IPS DF 6.9 (cell line): ENCODE results near the gene CCM2L.
A peak's percentile ranks its signal among the peaks of the same experiment; 100 is the strongest.

Source experiments
- DNase-seq: peaks from one replicate; pipeline ENCODE4 v3.0.0-alpha.2; 2013; ENCODE audit warnings: low read depth, low spot score
- H3K27ac ChIP-seq: one replicate; pipeline ENCODE4 v1.5.1; 2013; ENCODE audit warnings: low read length, control low read depth
- H3K27me3 ChIP-seq: 2 replicates; pipeline ENCODE4 v1.6.1; 2013; ENCODE audit warnings: mild to moderate bottlenecking, low read length; ENCODE audit not compliant: control insufficient read depth, insufficient read depth
- H3K36me3 ChIP-seq: 2 replicates; pipeline ENCODE4 v1.6.1; 2013; ENCODE audit warnings: low read length; ENCODE audit not compliant: control insufficient read depth, insufficient read depth
- H3K4me1 ChIP-seq: 2 replicates; pipeline ENCODE4 v1.6.1; 2013; ENCODE audit warnings: low read length; ENCODE audit not compliant: control insufficient read depth, insufficient read depth
- H3K4me3 ChIP-seq: 2 replicates; pipeline ENCODE4 v1.5.1; 2013; ENCODE audit warnings: mild to moderate bottlenecking, low read length
- H3K9me3 ChIP-seq: 2 replicates; pipeline ENCODE4 v1.6.1; 2013; ENCODE audit warnings: low read length, inconsistent platforms; ENCODE audit not compliant: control insufficient read depth, insufficient read depth
- WGBS: extraction: QIAGEN DNeasy Blood & Tissue Kit; methylation state at CpG from one replicate; pipeline ENCODE4 v1.1.7; 2013; ENCODE audit warnings: mixed read lengths, missing lambda C conversion rate; ENCODE audit not compliant: insufficient read length, insufficient coverage; 5-methylcytosine and 5-hydroxymethylcytosine counted together

The CCM2L gene

GRCh38 chr20:31992086-31992485 is 18.2 kb upstream of the CCM2L start:
- Histone ChIP-seq H3K27ac (no peak overlapping the region), H3K36me3 (no peaks in the 10 kb centered on the region), H3K27me3 (peaks cover 7% of the 10 kb centered on the region; the same call in 1 of the 2 replicates), H3K4me3 (no peak overlapping the region), H3K4me1 (no peaks in the 10 kb centered on the region; the same call in 1 of the 2 replicates), H3K9me3 (no peaks in the 10 kb centered on the region)
- no peak for DNase-seq
- no CpG with 5 or more reads among the region's 2 CpGs for WGBS

GRCh38 chr20:31996996-31997395 is 13.2 kb upstream of the CCM2L start:
- H3K36me3 ChIP-seq, result no peaks in the 10 kb centered on the region
- WGBS, result no CpG with 5 or more reads among the region's 18 CpGs
- peaks cover 7% of the 10 kb centered on the region; the same call in 1 of the 2 replicates for H3K27me3 ChIP-seq

GRCh38 chr20:31998246-31998645 is 12.0 kb upstream of the CCM2L start:
- WGBS, result no CpG with 5 or more reads among the region's 2 CpGs
- Histone ChIP-seq H3K36me3 (no peaks in the 10 kb centered on the region), H3K27me3 (peaks cover 7% of the 10 kb centered on the region; the same call in 1 of the 2 replicates), H3K4me3 (no peak overlapping the region), H3K4me1 (no peaks in the 10 kb centered on the region; the same call in 1 of the 2 replicates), H3K27ac (no peak overlapping the region), H3K9me3 (no peaks in the 10 kb centered on the region)
- no peak for DNase-seq

More at GRCh38 chr20:31996996-31997395, 13.2 kb upstream of the CCM2L start:
- H3K4me1 ChIP-seq, result no peaks in the 10 kb centered on the region; the same call in 1 of the 2 replicates
- no peaks in the 10 kb centered on the region for H3K9me3 ChIP-seq
- H3K4me3 ChIP-seq, result no peak overlapping the region
- DNase-seq, result no peak
- no peak overlapping the region for H3K27ac ChIP-seq

GRCh38 chr20:32003325-32003724 is 6.9 kb upstream of the CCM2L start:
- no peak overlapping the region for H3K27ac ChIP-seq
- H3K4me1 ChIP-seq, result peaks cover 6% of the 10 kb centered on the region; the same call in 1 of the 2 replicates
- no peak for DNase-seq
- WGBS, result no CpG with 5 or more reads among the region's 2 CpGs
- no peaks in the 10 kb centered on the region for H3K27me3 ChIP-seq
- H3K9me3 ChIP-seq, result no peaks in the 10 kb centered on the region
- H3K4me3 ChIP-seq, result no peak overlapping the region
- no peaks in the 10 kb centered on the region for H3K36me3 ChIP-seq

- Histone ChIP-seq H3K9me3 (no peaks in the 10 kb centered on the region), H3K27me3 (no peaks in the 10 kb centered on the region), H3K36me3 (no peaks in the 10 kb centered on the region), H3K27ac (no peak overlapping the region), H3K4me1 (peaks cover 6% of the 10 kb centered on the region; the same call in 1 of the 2 replicates), H3K4me3 (no peak overlapping the region)
- no peak for DNase-seq
These were observed 5.3 kb upstream of the CCM2L start for GRCh38 chr20:32004963-32005362.

GRCh38 chr20:32006053-32006452 is 4.2 kb upstream of the CCM2L start:
- Histone ChIP-seq H3K27ac (no peak overlapping the region), H3K27me3 (no peaks in the 10 kb centered on the region), H3K4me1 (peaks cover 6% of the 10 kb centered on the region; the same call in 1 of the 2 replicates), H3K9me3 (no peaks in the 10 kb centered on the region), H3K36me3 (no peaks in the 10 kb centered on the region), H3K4me3 (no peak overlapping the region)
- no CpG with 5 or more reads among the region's 5 CpGs for WGBS
- no peak for DNase-seq

- H3K4me1 ChIP-seq, result peaks cover 6% of the 10 kb centered on the region; the same call in 1 of the 2 replicates
- no CpG with 5 or more reads among the region's 8 CpGs for WGBS
- DNase-seq, result no peak
- no peaks in the 10 kb centered on the region for H3K27me3 ChIP-seq
- no peak overlapping the region for H3K27ac ChIP-seq
- no peaks in the 10 kb centered on the region for H3K36me3 ChIP-seq
- H3K9me3 ChIP-seq, result no peaks in the 10 kb centered on the region
- H3K4me3 ChIP-seq, result no peak overlapping the region
These were observed 3.1 kb upstream of the CCM2L start for GRCh38 chr20:32006841-32007786.

GRCh38 chr20:32007787-32008616 is 2.2 kb upstream of the CCM2L start:
- no peaks in the 10 kb centered on the region for H3K9me3 ChIP-seq
- H3K27ac ChIP-seq, result no peak overlapping the region
- no peaks in the 10 kb centered on the region for H3K27me3 ChIP-seq
- H3K36me3 ChIP-seq, result no peaks in the 10 kb centered on the region
- peak; percentile 31 for DNase-seq
- no peak overlapping the region for H3K4me3 ChIP-seq
- H3K4me1 ChIP-seq, result peaks cover 6% of the 10 kb centered on the region; the same call in 1 of the 2 replicates
- no CpG with 5 or more reads among the region's 10 CpGs for WGBS

- no peak for DNase-seq
- no CpG with 5 or more reads among the region's 7 CpGs for WGBS
- no peak overlapping the region for H3K27ac ChIP-seq
- H3K36me3 ChIP-seq, result no peaks in the 10 kb centered on the region
- no peaks in the 10 kb centered on the region for H3K9me3 ChIP-seq
- no peaks in the 10 kb centered on the region for H3K27me3 ChIP-seq
- no peak overlapping the region for H3K4me3 ChIP-seq
- peaks cover 6% of the 10 kb centered on the region; the same call in 1 of the 2 replicates for H3K4me1 ChIP-seq
These were observed 674 bp upstream of the CCM2L start for GRCh38 chr20:32009564-32009963.

- WGBS, result no CpG with 5 or more reads among the region's 8 CpGs
- no peak overlapping the region for H3K4me3 ChIP-seq
- no peak overlapping the region for H3K27ac ChIP-seq
- H3K4me1 ChIP-seq, result peaks cover 6% of the 10 kb centered on the region
- no peak for DNase-seq
- H3K9me3 ChIP-seq, result no peaks in the 10 kb centered on the region
- no peaks in the 10 kb centered on the region for H3K27me3 ChIP-seq
- H3K36me3 ChIP-seq, result no peaks in the 10 kb centered on the region
These were observed 428 bp downstream of the CCM2L start for GRCh38 chr20:32010666-32011065.
